Upper lobe of left lung (tissue), 4 donors: Measurements from ENCODE around the gene PDE4D.

Experiments
- CTCF ChIP-seq, 6 experiments: fragments of 450-650 bp in 4 of 6; fragments of 200-600 bp in 2 of 6; sonication (generic) in 2 of 6; IDR thresholded peaks; one replicate each; pipeline ENCODE4 v1.5.1; 2016 to 2019; ENCODE audit warnings: antibody characterized with exemption in 6 of 6
- EP300 ChIP-seq, 4 donors: sonication (generic); formaldehyde crosslinking; IDR thresholded peaks; one replicate each; pipeline ENCODE4 v1.5.1; 2017; ENCODE audit warnings: antibody characterized with exemption in 4 of 4, control low read depth in 2 of 4
- POLR2A ChIP-seq, 4 donors: fragments of 450-650 bp; IDR thresholded peaks; one replicate each; pipeline ENCODE4 v1.5.1; 2016 to 2017; ENCODE audit warnings: antibody characterized with exemption in 4 of 4, mild to moderate bottlenecking in 2 of 4
- POLR2AphosphoS5 ChIP-seq, 2 donors: sonication (generic); formaldehyde crosslinking; IDR thresholded peaks; one replicate each; pipeline ENCODE4 v1.5.1; 2017; ENCODE audit warnings: antibody characterized with exemption in 2 of 2

DNA sequence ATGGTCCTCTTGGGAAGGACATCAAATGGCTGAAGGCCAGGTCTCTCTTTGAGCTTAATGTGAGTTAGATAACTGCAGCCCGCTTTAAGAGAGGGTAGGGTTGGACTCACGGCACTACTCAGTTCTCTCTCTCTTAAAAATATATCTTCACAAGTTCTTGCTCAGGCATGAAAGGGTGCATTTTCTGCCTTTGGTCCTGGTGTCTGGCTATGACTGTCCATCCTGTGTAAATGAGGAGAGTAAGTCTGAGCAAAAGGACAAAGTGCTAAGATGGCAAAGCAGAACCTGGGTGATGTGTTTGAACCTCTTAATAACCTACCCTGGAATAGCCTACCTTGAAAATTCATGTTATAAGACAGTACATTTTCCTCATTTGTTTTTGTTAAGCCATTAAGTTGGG, 293.4 kb downstream of the PDE4D start:
- TF ChIP-seq POLR2A (IDR thresholded peaks at IDR 0.05) (no peak), EP300 (IDR thresholded peaks at IDR 0.05) (no peak), POLR2AphosphoS5 (IDR thresholded peaks at IDR 0.05) (no peak), CTCF (IDR thresholded peaks at IDR 0.05) (no peak)
